Measurements from ENCODE around the gene ANGPTL8. TPM values are rescaled to one million over a fixed set of nuclear protein-coding genes. Genes with fewer than 3 reads are reported as not detected.

ANGPTL8 gene
- total and polyA plus RNA-seq, 2 of the 4 experiments (the other 2 are of a cell fraction): not detected

- DNase-seq (peak; percentile 55), ATAC-seq (ENCODE audit: low read depth) (peak; percentile 89)
- WGBS, 2 experiments (ENCODE audit: extremely low coverage in 2 of 2, insufficient read length in 1 of 2): 60% methylated on average over 1 of the region's 78 CpGs; no CpG with 5 or more reads in 1 of the 2 experiments
- peaks cover 18% of the 10 kb centered on the region for H3K4me1 ChIP-seq (ENCODE audit: control insufficient read depth, insufficient read depth, low read length)
- H4K8ac ChIP-seq (ENCODE audit: low read depth in 2 of 2, low read length in 2 of 2): peak within 1 kb of the TSS; percentile 92 to 97
- peak within 1 kb of the TSS; percentile 99 for H3K14ac ChIP-seq (replicated peaks; ENCODE audit: low read depth, low read length)
- H3K9ac ChIP-seq (ENCODE audit: low read depth, low read length): peak within 1 kb of the TSS; percentile 100
- H2AK9ac ChIP-seq (replicated peaks; ENCODE audit: low read depth, low read length, poor library complexity): peak within 1 kb of the TSS; percentile 98
- no peaks in the 10 kb centered on the region for H3K9me3 ChIP-seq (ENCODE audit: control insufficient read depth, insufficient read depth, low read length)
- dilution Hi-C loops (cut with HindIII; ENCODE audit: low sequenced_read_pairs, unreplicated experiment) (no loop called here), in situ Hi-C loops (cut with MboI; ENCODE audit: low sequenced_read_pairs) (no loop called here), intact Hi-C loops (cut with micrococcal nuclease) (no loop called here)
- H3K36me3 ChIP-seq (ENCODE audit: control insufficient read depth, insufficient read depth, low read length): peaks cover 31% of the 10 kb centered on the region
- peak within 1 kb of the TSS; percentile 96 for H2AFZ ChIP-seq (replicated peaks; ENCODE audit: low read length, poor library complexity)
- peaks cover 5% of the 10 kb centered on the region; the same call in 1 of the 2 replicates for H4K20me1 ChIP-seq (ENCODE audit: insufficient read depth, low read length)
- peak within 1 kb of the TSS; percentile 99 for H2AK5ac ChIP-seq (ENCODE audit: low read depth, low read length)
- BruUV-seq (replicated peaks): no TSS peak
- H3K23ac ChIP-seq (ENCODE audit: low read depth, low read length): peak within 1 kb of the TSS; percentile 99
- H3K9me1 ChIP-seq (ENCODE audit: insufficient read depth, low read length): peaks cover 10% of the 10 kb centered on the region
- H2BK15ac ChIP-seq (ENCODE audit: low read depth, low read length): peak within 1 kb of the TSS; percentile 97; the same call in 2 of the 3 replicates
- H2BK120ac ChIP-seq (ENCODE audit: low read depth, low read length): peak within 1 kb of the TSS; percentile 95
- H3K79me1 ChIP-seq (ENCODE audit: low read depth in 1 of 2, low read length in 2 of 2): peaks cover 19 to 58% of the 10 kb centered on the region in 2 experiments
- peak within 1 kb of the TSS; percentile 91 for H3K4me2 ChIP-seq (ENCODE audit: low read depth, low read length)
- peak; percentile 53; the same call in 1 of the 2 replicates for TF ChIP-seq MXI1 (IDR thresholded peaks at IDR 0.05; ENCODE audit: borderline replicate concordance, low read depth, low read length)
- peak; percentile 90 for TF ChIP-seq RCOR1 (IDR thresholded peaks at IDR 0.05; ENCODE audit: insufficient replicate concordance, low read length)
- no peak for TF ChIP-seq SMC3 (IDR thresholded peaks at IDR 0.05; ENCODE audit: low read depth, low read length)
- TF ChIP-seq POLR2A (IDR thresholded peaks at IDR 0.05; ENCODE audit: low read depth, low read length): peak; percentile 59; the same call in 1 of the 2 replicates
- TF ChIP-seq FOS (IDR thresholded peaks at IDR 0.05; ENCODE audit: low read depth, low read length): no peak
- TF ChIP-seq MAZ (IDR thresholded peaks at IDR 0.05; ENCODE audit: borderline replicate concordance, low read depth, low read length): peak; percentile 79; the same call in 1 of the 2 replicates
- peak; percentile 21; the same call in 1 of the 2 replicates for TF ChIP-seq BHLHE40 (IDR thresholded peaks at IDR 0.05; ENCODE audit: low read depth, low read length)
- no peak for TF ChIP-seq NFE2L2 (IDR thresholded peaks at IDR 0.05; ENCODE audit: low read depth, low read length)
- H2BK5ac ChIP-seq (ENCODE audit: low read depth, low read length, poor library complexity, severe bottlenecking): peak within 1 kb of the TSS; percentile 94
- peak within 1 kb of the TSS; percentile 98 for H3K27ac ChIP-seq (ENCODE audit: insufficient read depth, low read length)
- peak within 1 kb of the TSS; percentile 82 for H4K5ac ChIP-seq (ENCODE audit: low read depth, low read length)
- ChIA-PET CTCF (no interaction called here), POLR2A (ENCODE audit: unreplicated experiment) (interaction anchor here (0.9 to 1.0 kb wide), 2 partner anchors 10 to 54 kb away, joined by 3 read pairs; no protein-coding TSS in a partner anchor)
- peak within 1 kb of the TSS; percentile 89 for H3K18ac ChIP-seq (ENCODE audit: low read depth, low read length)
- H3K27me3 ChIP-seq (ENCODE audit: control insufficient read depth, insufficient read depth, low read length): no peaks in the 10 kb centered on the region
- peak within 1 kb of the TSS; percentile 93 for H3K56ac ChIP-seq (ENCODE audit: extremely low read depth, insufficient read depth, low read length)
- peak within 1 kb of the TSS; percentile 99 for H3K4me3 ChIP-seq (ENCODE audit: insufficient read depth, low read depth, low read length)
- peak within 1 kb of the TSS; percentile 94 for H3K4ac ChIP-seq (ENCODE audit: low read depth, low read length)
- H2BK20ac ChIP-seq (ENCODE audit: low read depth, low read length): peak within 1 kb of the TSS; percentile 64
- peak within 1 kb of the TSS; percentile 89 for H4K91ac ChIP-seq (ENCODE audit: insufficient read depth, low read depth, low read length)
These were observed 41.9 kb upstream of the ANGPTL8 start, which contains the start of gene KANK2 for GRCh38 chr19:11197291-11198174. TSS of gene KANK2 (minus strand) at chr19:11197545. CDS start at chr19:11194511, 3,034 bp downstream.

All from IMR-90 (cell line).